Mesenchymal stem cell (in vitro differentiated cells and primary cell): ENCODE data around the gene NABP1.

Source experiments
- DNase-seq: peaks from one replicate; pipeline ENCODE4 v3.0.0-alpha.2; 2013
- H2AFZ ChIP-seq: one replicate; pipeline ENCODE4 v1.6.1; 2013; ENCODE audit warnings: low read depth, mild to moderate bottlenecking, control low read depth, inconsistent platforms, low read length, moderate library complexity
- H2AK5ac ChIP-seq: 2 replicates; pipeline ENCODE4 v1.6.1; 2013; ENCODE audit warnings: low read length, moderate library complexity, mild to moderate bottlenecking, inconsistent platforms; ENCODE audit not compliant: severe bottlenecking
- H2BK120ac ChIP-seq: one replicate; pipeline ENCODE4 v1.6.1; 2013; ENCODE audit warnings: low read depth, mild to moderate bottlenecking, inconsistent platforms, low read length, moderate library complexity
- H2BK12ac ChIP-seq, 2 experiments: one replicate each; pipeline ENCODE4 v1.6.1; 2013; ENCODE audit warnings: inconsistent platforms in 2 of 2, low read length in 2 of 2, mild to moderate bottlenecking in 2 of 2, moderate library complexity in 2 of 2, control low read depth in 1 of 2
- H2BK15ac ChIP-seq: one replicate; pipeline ENCODE4 v1.6.1; 2013; ENCODE audit warnings: mild to moderate bottlenecking, low read depth, inconsistent platforms; ENCODE audit not compliant: poor library complexity, severe bottlenecking
- H2BK5ac ChIP-seq: 2 replicates; pipeline ENCODE4 v1.6.1; 2013; ENCODE audit warnings: low read depth, mild to moderate bottlenecking, low read length, control low read depth, inconsistent platforms; ENCODE audit not compliant: poor library complexity, severe bottlenecking
- H3K14ac ChIP-seq, 2 experiments: one replicate each; pipeline ENCODE4 v1.6.1; 2013; ENCODE audit warnings: inconsistent platforms in 2 of 2, low read length in 2 of 2, control low read depth in 1 of 2, mild to moderate bottlenecking in 1 of 2, moderate library complexity in 1 of 2
- H3K18ac ChIP-seq, 2 experiments: one replicate each; pipeline ENCODE4 v1.6.1; 2013; ENCODE audit warnings: inconsistent platforms in 2 of 2, low read length in 2 of 2, control low read depth in 1 of 2, low read depth in 1 of 2, mild to moderate bottlenecking in 1 of 2
- H3K23ac ChIP-seq, 2 experiments: one replicate each; pipeline ENCODE4 v1.6.1; 2013; ENCODE audit warnings: inconsistent platforms in 2 of 2, low read length in 2 of 2, mild to moderate bottlenecking in 2 of 2, moderate library complexity in 2 of 2, control low read depth in 1 of 2
- H3K27ac ChIP-seq: 2 replicates; pipeline ENCODE4 v1.5.1; 2013; ENCODE audit warnings: mild to moderate bottlenecking, moderate library complexity, low read length, control low read depth, inconsistent platforms; ENCODE audit not compliant: poor library complexity, severe bottlenecking
- H3K27me3 ChIP-seq, 2 experiments: 2 replicates each; pipeline versions ENCODE4 v1.6.1 to v1.7.0; 2013; ENCODE audit warnings: low read length in 2 of 2, mild to moderate bottlenecking in 2 of 2, moderate library complexity in 2 of 2, control low read depth in 1 of 2, inconsistent platforms in 1 of 2; ENCODE audit not compliant: control insufficient read depth in 1 of 2, insufficient read depth in 1 of 2
- H3K36me3 ChIP-seq, 2 experiments: 2 replicates each; pipeline versions ENCODE4 v1.6.1 to v1.7.0; 2013; ENCODE audit warnings: low read length in 2 of 2, control low read depth in 1 of 2, inconsistent platforms in 1 of 2, low read depth in 1 of 2, mild to moderate bottlenecking in 1 of 2; ENCODE audit not compliant: insufficient read depth in 2 of 2, control insufficient read depth in 1 of 2
- H3K4ac ChIP-seq, 2 experiments: one replicate each; pipeline ENCODE4 v1.6.1; 2013; ENCODE audit warnings: inconsistent platforms in 2 of 2, low read length in 2 of 2, mild to moderate bottlenecking in 2 of 2, moderate library complexity in 2 of 2, control low read depth in 1 of 2, low read depth in 1 of 2
- H3K4me1 ChIP-seq: 2 replicates; pipeline ENCODE4 v1.6.1; 2013; ENCODE audit warnings: low read depth, low read length, control low read depth; ENCODE audit not compliant: control insufficient read depth, insufficient read depth
- H3K4me2 ChIP-seq: 2 replicates; pipeline ENCODE4 v1.6.1; 2013; ENCODE audit warnings: low read length, mild to moderate bottlenecking, inconsistent platforms; ENCODE audit not compliant: poor library complexity, severe bottlenecking
- H3K4me3 ChIP-seq, 2 experiments: 2 replicates each; pipeline versions ENCODE4 v1.5.1 to v1.7.0; 2013; ENCODE audit warnings: low read length in 2 of 2, mild to moderate bottlenecking in 2 of 2, control low read depth in 1 of 2, low read depth in 1 of 2; ENCODE audit not compliant: insufficient read depth in 1 of 2
- H3K79me1 ChIP-seq: replicated peaks from 2 replicates; pipeline ENCODE4 v1.6.1; 2013; ENCODE audit warnings: mild to moderate bottlenecking, control low read depth, low read length, inconsistent platforms; ENCODE audit not compliant: poor library complexity, severe bottlenecking
- H3K9ac ChIP-seq: 2 replicates; pipeline ENCODE4 v1.7.0; 2013; ENCODE audit warnings: mild to moderate bottlenecking, low read length, moderate library complexity
- H3K9me3 ChIP-seq: 2 replicates; pipeline ENCODE4 v1.7.0; 2013; ENCODE audit warnings: mild to moderate bottlenecking, low read length; ENCODE audit not compliant: control insufficient read depth
- H4K8ac ChIP-seq: one replicate; pipeline ENCODE4 v1.6.1; 2013; ENCODE audit warnings: inconsistent platforms, mild to moderate bottlenecking, low read length, moderate library complexity
- H4K91ac ChIP-seq: one replicate; pipeline ENCODE4 v1.6.1; 2013; ENCODE audit warnings: mild to moderate bottlenecking, low read length, inconsistent platforms
- WGBS: methylation state at CpG from one replicate; pipeline ENCODE4 v1.1.7; 2013; ENCODE audit warnings: mixed read lengths; 5-methylcytosine and 5-hydroxymethylcytosine counted together

The NABP1 gene

GRCh38 chr2:191714925-191715324 is 37.0 kb downstream of the NABP1 start:
- Histone ChIP-seq H3K27me3 (no peaks in the 10 kb centered on the region), H3K14ac (no peak overlapping the region), H3K9ac (no peak overlapping the region), H2BK12ac (no peak overlapping the region), H2AK5ac (no peak overlapping the region), H3K18ac (no peak overlapping the region), H3K4me1 (peaks cover 3% of the 10 kb centered on the region), H2AFZ (no peak overlapping the region), H3K9me3 (no peaks in the 10 kb centered on the region), H2BK120ac (no peak overlapping the region), H3K4ac (no peak overlapping the region), H4K91ac (no peak overlapping the region), H3K23ac (no peak overlapping the region), H3K27ac (no peak overlapping the region), H3K4me2 (no peak overlapping the region), H3K79me1 (no peaks in the 10 kb centered on the region), H3K4me3 (no peak overlapping the region), H3K36me3 (no peaks in the 10 kb centered on the region), H2BK15ac (no peak overlapping the region), H4K8ac (no peak overlapping the region), H2BK5ac (no peak overlapping the region)
- DNase-seq = no peak
- 88% methylated on average over 4 of the region's 4 CpGs for WGBS

GRCh38 chr2:191715471-191715870 is 37.5 kb downstream of the NABP1 start:
- no peak overlapping the region for H2AK5ac ChIP-seq

GRCh38 chr2:191719261-191719660 is 41.3 kb downstream of the NABP1 start:
- Histone ChIP-seq H3K4me2 (no peak overlapping the region), H3K23ac (no peak overlapping the region), H3K4ac (no peak overlapping the region), H3K9me3 (no peaks in the 10 kb centered on the region), H2AK5ac (no peak overlapping the region), H3K14ac (no peak overlapping the region), H2BK5ac (no peak overlapping the region), H3K27me3 (no peaks in the 10 kb centered on the region), H3K18ac (no peak overlapping the region), H2AFZ (no peak overlapping the region), H3K79me1 (no peaks in the 10 kb centered on the region), H3K36me3 (no peaks in the 10 kb centered on the region), H2BK120ac (no peak overlapping the region), H3K4me3 (no peak overlapping the region), H4K8ac (no peak overlapping the region), H3K4me1 (no peaks in the 10 kb centered on the region), H4K91ac (no peak overlapping the region), H2BK12ac (no peak overlapping the region), H2BK15ac (no peak overlapping the region), H3K27ac (no peak overlapping the region), H3K9ac (no peak overlapping the region)
- DNase-seq = no peak
- 98% methylated on average over 2 of the region's 2 CpGs for WGBS

More at GRCh38 chr2:191715471-191715870, 37.5 kb downstream of the NABP1 start:
- Histone ChIP-seq H3K27me3 (no peaks in the 10 kb centered on the region), H2BK12ac (no peak overlapping the region), H3K9me3 (no peaks in the 10 kb centered on the region), H4K91ac (no peak overlapping the region), H3K4me1 (peaks cover 3% of the 10 kb centered on the region), H3K4me2 (no peak overlapping the region), H3K9ac (no peak overlapping the region), H2BK5ac (no peak overlapping the region), H3K4ac (no peak overlapping the region), H2AFZ (no peak overlapping the region), H4K8ac (no peak overlapping the region), H3K79me1 (no peaks in the 10 kb centered on the region), H2BK120ac (no peak overlapping the region), H3K36me3 (no peaks in the 10 kb centered on the region), H3K27ac (no peak overlapping the region), H3K18ac (no peak overlapping the region), H3K23ac (no peak overlapping the region), H2BK15ac (no peak overlapping the region), H3K14ac (no peak overlapping the region), H3K4me3 (no peak overlapping the region)
- no peak for DNase-seq
- WGBS = no CpG with 5 or more reads among the region's 2 CpGs

- no peak overlapping the region for H2BK15ac ChIP-seq
These were observed 42.0 kb downstream of the NABP1 start for GRCh38 chr2:191719938-191720337.

More at GRCh38 chr2:191719938-191720337, 42.0 kb downstream of the NABP1 start:
- H2AFZ ChIP-seq = no peak overlapping the region
- H3K4me1 ChIP-seq = no peaks in the 10 kb centered on the region
- H4K8ac ChIP-seq = peak overlapping the region; percentile 13
- H3K4me2 ChIP-seq = no peak overlapping the region
- no peak overlapping the region for H2BK5ac ChIP-seq
- H3K9ac ChIP-seq = no peak overlapping the region
- no peak overlapping the region for H3K4ac ChIP-seq
- no peaks in the 10 kb centered on the region for H3K79me1 ChIP-seq
- H2AK5ac ChIP-seq = no peak overlapping the region
- H3K4me3 ChIP-seq = no peak overlapping the region
- no peak overlapping the region for H4K91ac ChIP-seq
- H3K27ac ChIP-seq = no peak overlapping the region
- H3K14ac ChIP-seq = no peak overlapping the region
- no peaks in the 10 kb centered on the region for H3K9me3 ChIP-seq
- no peaks in the 10 kb centered on the region for H3K36me3 ChIP-seq
- no peak overlapping the region for H2BK120ac ChIP-seq
- H3K23ac ChIP-seq = no peak overlapping the region
- no peak overlapping the region for H3K18ac ChIP-seq
- no peak for DNase-seq
- H3K27me3 ChIP-seq = no peaks in the 10 kb centered on the region
- WGBS = 97% methylated on average over 11 of the region's 13 CpGs
- no peak overlapping the region for H2BK12ac ChIP-seq
